ENCODE measurements around the gene CANT1. TPM values are rescaled to one million over a fixed set of nuclear protein-coding genes. Genes with fewer than 3 reads are reported as not detected.

The CANT1 gene
- total and polyA plus RNA-seq, 2 of the 13 experiments (the other 11 are each of a cell fraction or from before 2014, with no cell fraction given), result 34.1 to 42.1 TPM

GRCh38 chr17:79009397-79010303 lies at the start of gene CANT1 (continued):
- no peak for TF ChIP-seq HBP1 (CRISPR knock-in tag; IDR thresholded peaks at IDR 0.05; ENCODE audit: low read depth)
- TF ChIP-seq NFYB (CRISPR knock-in tag; IDR thresholded peaks at IDR 0.05), result no peak
- 0 out of 2 replicates have a peak, but pooled peaks have one; percentile 84 for TF ChIP-seq ZNF670 (CRISPR knock-in tag; IDR thresholded peaks at IDR 0.05; ENCODE audit: borderline replicate concordance)
- no peak; the same call in 1 of the 2 replicates for TF ChIP-seq KLF12 (CRISPR knock-in tag; IDR thresholded peaks at IDR 0.05; ENCODE audit: borderline replicate concordance)
- TF ChIP-seq YEATS2 (CRISPR knock-in tag; IDR thresholded peaks at IDR 0.05; ENCODE audit: borderline replicate concordance), result peak; percentile 73; the same call in 1 of the 2 replicates
- TF ChIP-seq ZUFSP (CRISPR knock-in tag; IDR thresholded peaks at IDR 0.05; ENCODE audit: borderline replicate concordance), result no peak
- TF ChIP-seq NR0B2 (CRISPR knock-in tag; IDR thresholded peaks at IDR 0.05), result 0 out of 2 replicates have a peak, but pooled peaks have one; percentile 46
- TF ChIP-seq ZNF597 (CRISPR knock-in tag; IDR thresholded peaks at IDR 0.05), result no peak
- peak; percentile 95; the same call in 1 of the 2 replicates for TF ChIP-seq MTERF4 (CRISPR knock-in tag; IDR thresholded peaks at IDR 0.05)
- TF ChIP-seq ZNF792 (CRISPR knock-in tag; IDR thresholded peaks at IDR 0.05), result no peak; the same call in 1 of the 2 replicates
- TF ChIP-seq ZNF580 (CRISPR knock-in tag; IDR thresholded peaks at IDR 0.05; ENCODE audit: borderline replicate concordance, low read depth), result no peak
- peak; percentile 66; the same call in 1 of the 2 replicates for TF ChIP-seq MED1 (CRISPR knock-in tag; IDR thresholded peaks at IDR 0.05)
- TF ChIP-seq ZNF101 (CRISPR knock-in tag; IDR thresholded peaks at IDR 0.05; ENCODE audit: borderline replicate concordance, low read depth), result no peak
- TF ChIP-seq CHD4 (IDR thresholded peaks at IDR 0.05; ENCODE audit: borderline replicate concordance, low read length), result no peak
- TF ChIP-seq TSC22D2 (CRISPR knock-in tag; IDR thresholded peaks at IDR 0.05; ENCODE audit: borderline replicate concordance), result no peak
- TF ChIP-seq RAD51 (IDR thresholded peaks at IDR 0.05; ENCODE audit: borderline replicate concordance), result no peak
- TF ChIP-seq EZH2 (conservative IDR thresholded peaks at IDR 0.05; ENCODE audit: low read depth, low read length), result no peak
- TF ChIP-seq ZFP41 (CRISPR knock-in tag; IDR thresholded peaks at IDR 0.05; ENCODE audit: borderline replicate concordance), result 0 out of 2 replicates have a peak, but pooled peaks have one; percentile 5
- TF ChIP-seq GFI1 (CRISPR knock-in tag; IDR thresholded peaks at IDR 0.05; ENCODE audit: borderline replicate concordance), result no peak
- TF ChIP-seq IRF1 (CRISPR knock-in tag; IDR thresholded peaks at IDR 0.05; ENCODE audit: low read depth), result no peak
- TF ChIP-seq ATRX (CRISPR knock-in tag; IDR thresholded peaks at IDR 0.05; ENCODE audit: borderline replicate concordance), result no peak
